Right lobe of liver (tissue), 6 donors: ENCODE measurements around the gene SLC7A14. TPM values are rescaled to one million over a fixed set of nuclear protein-coding genes. Genes with fewer than 3 reads are reported as not detected.

Source experiments
- ATAC-seq, 4 donors: fragments of 200-7000 bp; cut with Tn5 transposase; one replicate each; pipeline ENCODE4 v1.9.1; 2020; ENCODE audit warnings: mild to moderate bottlenecking in 4 of 4, moderate library complexity in 4 of 4
- DNase-seq, 3 donors: peaks; one replicate each; pipeline ENCODE4 v3.0.0-alpha.2; 2020
- H3K27ac ChIP-seq, 3 donors: fragments of 200-600 bp; one replicate each; pipeline ENCODE4 v1.8.0; 2022
- H3K27me3 ChIP-seq, 2 donors: fragments of 200-600 bp; one replicate each; pipeline ENCODE4 v1.8.0; 2022
- H3K36me3 ChIP-seq, 4 donors: fragments of 200-600 bp; sonication (generic) in 1 of 4; one replicate each; pipeline versions ENCODE4 v1.5.1 to v1.8.0; 2017 to 2022; ENCODE audit warnings: control low read depth in 1 of 4
- H3K4me1 ChIP-seq, 4 donors: fragments of 200-600 bp; sonication (generic) in 1 of 4; one replicate each; pipeline versions ENCODE4 v1.5.1 to v1.8.0; 2017 to 2022; ENCODE audit warnings: control low read depth in 1 of 4
- H3K4me3 ChIP-seq, 3 donors: fragments of 200-600 bp; one replicate each; pipeline ENCODE4 v1.8.0; 2022
- H3K9me3 ChIP-seq, 4 donors: fragments of 200-600 bp; sonication (generic) in 1 of 4; one replicate each; pipeline versions ENCODE4 v1.5.1 to v1.8.0; 2017 to 2022; ENCODE audit warnings: control low read depth in 1 of 4
- CTCF ChIP-seq, 4 donors: fragments of 200-600 bp in 3 of 4; fragments of 450-650 bp in 1 of 4; IDR thresholded peaks; one replicate each; pipeline versions ENCODE4 v1.5.1 to v1.8.0; 2016 to 2022; ENCODE audit warnings: antibody characterized with exemption in 4 of 4, mild to moderate bottlenecking in 2 of 4
- POLR2A ChIP-seq: fragments of 450-650 bp; IDR thresholded peaks from one replicate; pipeline ENCODE4 v1.6.1; 2017; ENCODE audit warnings: antibody characterized with exemption, mild to moderate bottlenecking
- WGBS: methylation state at CpG from one replicate; pipeline ENCODE4 v1.1.6; 2018; ENCODE audit warnings: low coverage, low lambda C conversion rate; ENCODE audit not compliant: insufficient coverage; ENCODE audit errors: missing lambda C conversion rate; 5-methylcytosine and 5-hydroxymethylcytosine counted together
- intact Hi-C, 2 donors: fragments of 100-400 bp; cut with DNase I; formaldehyde crosslinking; loops; one replicate each; pipeline versions ENCODE4 v1.11.2 to v1.14.1; 2022
- total RNA-seq, 6 experiments: library from RNA; depleted of rRNA in 2 of 6; stranded (reverse); fragments of >200 nt in 2 of 6; fragmentation: NEBNext Ultra II Directional in 3 of 6; extraction: Animal tissue kit (Norgen Biotek cat#: 25700) in 3 of 6; gene quantifications; one replicate each; pipeline versions ENCODE4 v1.1.0 to v1.2.4, GENCODE V29; 2016 to 2023
- donor health status: DM: no; HTN: yes; CAD: no.
- donor health status: DM: no; HTN: no; CAD: no.
- donor health status: DM: no; HTN: no; CAD: no.
- donor health status: DM: no; HTN: yes; CAD: no.
- donor health status: DM: no; HTN: yes; CAD: no.

Gene SLC7A14
- total RNA-seq, 6 experiments from 2014 or later, result 0.05 to 0.11 TPM; not detected in 4

- H3K27me3 ChIP-seq, result no peaks in the 10 kb centered on the region
- no peak overlapping the region for H3K4me3 ChIP-seq
- no peak for TF ChIP-seq CTCF (IDR thresholded peaks at IDR 0.05)
- H3K27ac ChIP-seq, result no peak overlapping the region
- no peaks in the 10 kb centered on the region for H3K4me1 ChIP-seq
- H3K9me3 ChIP-seq, result no peaks in the 10 kb centered on the region
- ATAC-seq, result no peak
- WGBS, result 71% methylated on average over 3 of the region's 3 CpGs
- no peaks in the 10 kb centered on the region for H3K36me3 ChIP-seq
- DNase-seq, result no peak
- intact Hi-C loops, result no loop called here
These were observed 20.8 kb upstream of the SLC7A14 start for GRCh38 chr3:170606675-170607074.

GRCh38 chr3:170605490-170605889, 19.6 kb upstream of the SLC7A14 start:
- Histone ChIP-seq H3K36me3 (no peaks in the 10 kb centered on the region), H3K4me3 (no peak overlapping the region), H3K4me1 (no peaks in the 10 kb centered on the region), H3K27ac (no peak overlapping the region), H3K9me3 (no peaks in the 10 kb centered on the region), H3K27me3 (no peaks in the 10 kb centered on the region)
- ATAC-seq (no peak), DNase-seq (no peak)
- no peak for TF ChIP-seq POLR2A
- TF ChIP-seq CTCF (IDR thresholded peaks at IDR 0.05), result no peak
- intact Hi-C loops, result no loop called here

- Histone ChIP-seq H3K4me3 (no peak overlapping the region), H3K27ac (no peak overlapping the region), H3K36me3 (no peaks in the 10 kb centered on the region), H3K9me3 (no peaks in the 10 kb centered on the region), H3K4me1 (no peaks in the 10 kb centered on the region), H3K27me3 (no peaks in the 10 kb centered on the region)
- no peak for ATAC-seq
- no peak for DNase-seq
- no peak for TF ChIP-seq CTCF (IDR thresholded peaks at IDR 0.05)
- no peak for TF ChIP-seq POLR2A
- WGBS, result 35% methylated on average over 5 of the region's 5 CpGs
- intact Hi-C loops, result no loop called here
These were observed 18.1 kb upstream of the SLC7A14 start for GRCh38 chr3:170603770-170604510.

- intact Hi-C loops, result no loop called here
These were observed 16.7 kb upstream of the SLC7A14 start for GRCh38 chr3:170602556-170602955.

More at GRCh38 chr3:170602556-170602955, 16.7 kb upstream of the SLC7A14 start:
- H3K9me3 ChIP-seq, result no peaks in the 10 kb centered on the region
- no peaks in the 10 kb centered on the region for H3K36me3 ChIP-seq
- DNase-seq (no peak), ATAC-seq (no peak)
- no peaks in the 10 kb centered on the region for H3K27me3 ChIP-seq
- no peak overlapping the region for H3K4me3 ChIP-seq
- WGBS, result 92% methylated on average over 1 of the region's 1 CpG
- TF ChIP-seq POLR2A, result no peak
- no peak for TF ChIP-seq CTCF (IDR thresholded peaks at IDR 0.05)
- peaks cover 0 to 6% (median 0%) of the 10 kb centered on the region in 4 donors for H3K4me1 ChIP-seq
- H3K27ac ChIP-seq, result no peak overlapping the region
